ENCODE results near the gene DDX1.

GRCh38 chr2:15653806-15654726 is 62.4 kb downstream of the DDX1 start:
- TF ChIP-seq POLR2AphosphoS5 (IDR thresholded peaks at IDR 0.05; ENCODE audit: insufficient read depth, low read depth, low read length): no peak
- TF ChIP-seq, protein P1, sequence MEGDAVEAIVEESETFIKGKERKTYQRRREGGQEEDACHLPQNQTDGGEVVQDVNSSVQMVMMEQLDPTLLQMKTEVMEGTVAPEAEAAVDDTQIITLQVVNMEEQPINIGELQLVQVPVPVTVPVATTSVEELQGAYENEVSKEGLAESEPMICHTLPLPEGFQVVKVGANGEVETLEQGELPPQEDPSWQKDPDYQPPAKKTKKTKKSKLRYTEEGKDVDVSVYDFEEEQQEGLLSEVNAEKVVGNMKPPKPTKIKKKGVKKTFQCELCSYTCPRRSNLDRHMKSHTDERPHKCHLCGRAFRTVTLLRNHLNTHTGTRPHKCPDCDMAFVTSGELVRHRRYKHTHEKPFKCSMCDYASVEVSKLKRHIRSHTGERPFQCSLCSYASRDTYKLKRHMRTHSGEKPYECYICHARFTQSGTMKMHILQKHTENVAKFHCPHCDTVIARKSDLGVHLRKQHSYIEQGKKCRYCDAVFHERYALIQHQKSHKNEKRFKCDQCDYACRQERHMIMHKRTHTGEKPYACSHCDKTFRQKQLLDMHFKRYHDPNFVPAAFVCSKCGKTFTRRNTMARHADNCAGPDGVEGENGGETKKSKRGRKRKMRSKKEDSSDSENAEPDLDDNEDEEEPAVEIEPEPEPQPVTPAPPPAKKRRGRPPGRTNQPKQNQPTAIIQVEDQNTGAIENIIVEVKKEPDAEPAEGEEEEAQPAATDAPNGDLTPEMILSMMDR (IDR thresholded peaks at IDR 0.05; ENCODE audit: extremely low read depth in 1 of 2, insufficient read depth in 1 of 2, low read depth in 1 of 2, low read length in 2 of 2): no peak
- TF ChIP-seq POLR2A (IDR thresholded peaks at IDR 0.05; ENCODE audit: low read depth, low read length): no peak
- no peak for TF ChIP-seq EZH2 (IDR thresholded peaks at IDR 0.05; ENCODE audit: borderline replicate concordance, low read depth, low read length, severe bottlenecking)
- TF ChIP-seq GATA2 (IDR thresholded peaks at IDR 0.05; ENCODE audit: insufficient read depth, insufficient read length, low read depth, low read length): no peak
- no peak for TF ChIP-seq JUN (IDR thresholded peaks at IDR 0.05; ENCODE audit: borderline replicate concordance, insufficient read depth, insufficient read length, low read depth)
- no peak for TF ChIP-seq MAX (IDR thresholded peaks at IDR 0.05; ENCODE audit: insufficient read depth, insufficient read length)
- TF ChIP-seq FOS (IDR thresholded peaks at IDR 0.05; ENCODE audit: borderline replicate concordance, insufficient read depth, low read length): no peak

Data from endothelial cell of umbilical vein (primary cell).